NCI-H187 treated with DMSO at 0.1 percent for 48 hours (cell line): ENCODE results near the gene SIPA1L3.

ENCODE experiments used
- DNase-seq: peaks from one replicate; lab custom pipeline; 2025; lab: John Stamatoyannopoulos, UW

Gene SIPA1L3

GRCh38 chr19:37997911-37998344 is 90.9 kb downstream of the SIPA1L3 start:
- DNase-seq: no peak

DNA sequence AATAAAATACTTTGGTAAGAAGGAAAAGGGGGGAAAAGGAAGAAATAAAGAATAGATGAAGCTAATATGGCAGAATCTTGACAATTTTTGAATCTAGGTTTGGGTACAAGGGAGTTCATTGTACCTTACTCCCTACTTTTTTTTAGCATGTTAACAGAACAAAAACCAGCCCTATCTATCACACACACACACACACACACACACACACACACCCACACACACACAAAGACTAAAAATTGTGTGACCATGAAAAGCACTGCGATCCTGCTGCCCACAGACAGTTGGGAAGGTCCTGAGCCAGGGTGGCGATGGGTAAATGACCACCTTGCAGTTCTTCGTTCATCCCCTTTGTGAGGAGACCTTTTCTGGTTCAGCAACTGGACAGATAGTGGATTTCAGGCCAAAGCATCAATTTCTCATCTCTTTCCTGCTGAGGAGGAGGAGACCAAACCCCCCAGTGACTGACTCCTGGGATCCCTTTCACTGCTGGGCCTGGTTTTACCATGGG is 91.8 kb downstream of the SIPA1L3 start:
- no peak for DNase-seq

DNA sequence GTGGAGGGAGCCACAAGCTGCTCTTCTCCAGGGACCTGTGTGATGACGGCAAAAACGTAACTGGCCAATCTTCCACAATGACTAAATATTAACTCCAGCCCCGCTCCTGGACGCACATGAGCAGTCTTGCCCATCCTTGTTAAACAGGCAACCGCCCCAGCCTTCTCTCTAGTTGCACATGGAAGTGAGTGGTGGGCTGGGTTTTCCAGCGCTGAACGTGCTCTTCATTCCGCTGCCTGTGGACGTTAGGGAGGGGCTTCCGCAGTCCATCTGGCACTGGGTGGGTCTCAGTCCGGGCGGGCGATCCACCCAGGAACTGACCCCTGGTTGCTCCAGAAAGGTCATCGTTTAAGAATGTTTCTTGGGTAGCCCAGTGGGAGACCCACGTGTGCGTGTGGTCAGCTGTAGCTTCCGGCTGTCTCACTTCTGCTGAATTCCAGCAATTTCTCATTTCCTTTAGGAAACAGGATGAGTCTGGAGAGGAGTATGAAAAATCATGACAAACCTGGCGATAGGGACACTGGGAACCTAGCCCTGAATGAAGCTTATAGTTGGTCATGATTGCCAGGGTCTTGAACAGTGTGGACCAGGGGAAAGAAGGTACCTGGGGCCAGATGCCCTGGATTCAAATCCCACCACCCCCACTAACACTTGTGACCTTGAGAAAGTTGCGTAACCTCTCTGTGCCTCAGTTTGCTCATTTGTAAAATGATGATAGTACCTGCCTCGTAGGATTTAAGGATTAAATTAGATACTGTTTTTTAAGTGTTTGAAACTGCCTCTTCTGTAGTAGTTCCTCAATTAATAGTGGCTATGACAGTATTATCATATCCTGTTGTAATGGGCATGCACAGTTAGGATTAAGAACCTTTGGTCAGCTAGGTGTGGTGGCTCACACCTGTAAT is 92.6 kb downstream of the SIPA1L3 start:
- DNase-seq: no peak

DNA sequence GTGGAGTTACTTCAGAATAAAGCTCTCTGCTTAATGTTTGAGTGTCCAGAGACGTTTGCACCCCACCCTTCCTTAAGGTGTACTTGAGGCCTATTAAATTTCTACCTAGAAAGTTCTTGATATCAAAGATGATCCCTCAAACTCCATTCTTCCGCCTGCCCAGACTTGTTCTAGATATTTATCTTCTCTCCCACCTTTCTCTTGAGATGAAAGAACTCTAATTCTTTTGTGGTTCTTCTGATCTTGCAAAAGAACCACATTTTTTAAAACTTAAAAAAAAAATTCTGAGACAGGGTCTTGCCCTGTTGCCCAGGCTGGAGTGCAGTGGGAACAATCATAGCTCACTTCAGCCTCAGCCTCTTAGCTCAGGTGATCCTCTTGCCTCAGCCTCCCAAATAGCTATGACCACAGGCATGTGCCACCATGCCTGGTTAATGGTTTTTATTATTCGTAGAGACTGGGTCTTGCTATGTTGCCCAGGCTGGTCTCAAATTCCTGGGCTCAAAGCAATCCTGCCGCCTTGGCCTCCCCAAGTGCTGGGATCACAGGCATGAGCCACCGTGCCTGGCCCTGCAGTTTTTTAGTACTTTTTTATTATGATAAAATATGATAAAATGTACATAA is 94.3 kb downstream of the SIPA1L3 start:
- no peak for DNase-seq

- no peak for DNase-seq
Observed at GRCh38 chr19:38003438-38004185, 96.6 kb downstream of the SIPA1L3 start.

GRCh38 chr19:38004186-38004520 is 97.1 kb downstream of the SIPA1L3 start:
- DNase-seq: no peak

GRCh38 chr19:38004521-38005223 is 97.7 kb downstream of the SIPA1L3 start:
- no peak for DNase-seq

- DNase-seq: no peak
Observed at GRCh38 chr19:38005224-38005614, 98.2 kb downstream of the SIPA1L3 start.

DNA sequence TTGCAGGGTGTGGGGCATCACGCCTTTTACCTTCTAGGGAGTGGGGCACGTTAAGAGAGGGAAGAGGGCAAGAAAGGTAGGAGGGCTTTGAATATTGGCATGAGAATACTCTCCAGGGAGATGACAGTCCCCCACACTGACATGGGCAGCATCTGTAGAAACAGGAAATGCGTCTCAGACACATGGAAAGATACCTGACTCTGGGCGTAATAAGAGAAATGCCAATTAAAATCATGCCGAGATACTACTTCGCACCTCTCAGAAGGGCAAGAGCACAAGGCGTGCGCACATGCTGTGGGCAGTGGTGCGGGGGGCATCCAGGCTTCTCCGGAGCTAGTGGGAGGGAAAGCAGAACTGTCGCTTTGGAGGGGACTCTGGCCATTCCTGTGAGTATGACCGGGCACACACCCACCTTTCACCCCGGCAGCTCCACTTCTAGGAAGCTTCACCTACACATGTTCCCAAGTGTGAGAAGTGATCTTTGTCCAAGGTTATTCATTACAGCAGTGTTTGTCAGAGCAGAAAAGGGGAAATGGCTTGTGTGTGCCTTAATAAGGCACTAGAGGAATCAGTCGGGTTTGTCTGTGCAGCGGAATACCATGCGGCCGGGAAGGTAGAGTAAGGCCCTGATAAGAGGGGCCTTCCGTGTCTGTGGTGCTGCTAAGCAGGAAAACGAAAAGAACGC is 99.5 kb downstream of the SIPA1L3 start:
- DNase-seq: no peak

GRCh38 chr19:38009650-38010242 is 102.7 kb downstream of the SIPA1L3 start:
- no peak for DNase-seq

DNA sequence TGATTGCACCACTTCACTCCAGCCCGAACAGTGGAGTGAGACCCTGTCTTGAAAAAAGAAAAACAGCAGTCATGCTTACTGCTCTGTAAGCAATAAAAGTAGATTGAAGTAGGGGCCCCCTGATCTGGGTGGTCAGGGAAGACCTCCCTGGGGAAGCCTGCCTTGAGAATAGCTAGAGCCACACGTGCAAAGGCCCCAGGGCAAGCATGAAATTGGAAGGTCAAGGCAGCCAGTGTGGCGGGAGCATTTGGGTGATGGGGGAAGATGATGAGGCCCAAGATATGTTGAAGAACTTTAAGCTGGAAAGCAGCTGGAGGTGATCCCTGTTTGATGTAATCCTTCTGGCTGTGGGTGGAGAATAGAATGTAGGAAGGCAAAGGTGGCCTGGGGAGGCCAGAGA is 104.4 kb downstream of the SIPA1L3 start:
- no peak for DNase-seq

DNA sequence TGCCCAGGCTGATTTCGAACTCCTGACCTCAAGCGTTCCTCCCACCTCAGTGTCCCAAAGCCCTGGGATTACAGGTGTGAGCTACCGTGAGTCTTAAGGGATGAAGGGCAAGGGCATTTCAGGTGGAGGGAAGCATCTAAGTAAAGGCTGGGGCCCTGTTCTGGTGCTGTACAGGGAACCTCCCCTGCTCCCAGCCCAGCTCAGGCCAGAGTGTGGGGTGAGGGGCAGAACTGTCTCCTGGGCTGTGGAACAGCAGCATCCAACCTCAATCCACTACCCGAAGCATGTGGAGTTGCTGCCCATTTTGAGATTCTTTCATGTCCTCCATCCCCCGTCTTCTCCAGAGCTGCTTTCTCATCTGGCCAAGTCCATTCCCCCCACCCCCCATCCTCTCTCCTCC is 105.3 kb downstream of the SIPA1L3 start:
- no peak for DNase-seq

- DNase-seq: no peak
Observed at GRCh38 chr19:38012944-38013343, 105.9 kb downstream of the SIPA1L3 start.

- DNase-seq: no peak
Observed at GRCh38 chr19:38013913-38014580, 107.0 kb downstream of the SIPA1L3 start.

- DNase-seq: no peak
Observed at GRCh38 chr19:38015216-38015615, 108.2 kb downstream of the SIPA1L3 start.

DNA sequence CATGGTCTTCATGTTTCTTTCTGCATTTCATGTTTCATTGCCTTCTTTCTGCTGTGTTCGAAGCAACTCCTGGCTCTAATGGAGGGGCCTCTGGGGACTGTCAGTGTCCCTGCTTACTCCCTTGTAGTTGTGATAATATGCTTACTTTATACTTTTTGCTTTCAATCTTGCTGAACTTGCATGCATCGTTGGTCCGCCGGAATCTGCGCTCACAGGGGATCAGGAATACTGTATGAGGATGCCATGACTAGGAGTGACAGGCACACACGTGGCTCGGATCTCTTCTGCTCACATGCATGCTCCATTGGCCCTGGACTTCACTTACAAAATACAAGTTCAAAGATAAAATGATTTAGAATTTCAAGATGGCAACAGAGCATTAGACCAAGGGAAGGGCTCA is 108.8 kb downstream of the SIPA1L3 start:
- no peak for DNase-seq

GRCh38 chr19:38017401-38018151 is 110.6 kb downstream of the SIPA1L3 start:
- DNase-seq: no peak

DNA sequence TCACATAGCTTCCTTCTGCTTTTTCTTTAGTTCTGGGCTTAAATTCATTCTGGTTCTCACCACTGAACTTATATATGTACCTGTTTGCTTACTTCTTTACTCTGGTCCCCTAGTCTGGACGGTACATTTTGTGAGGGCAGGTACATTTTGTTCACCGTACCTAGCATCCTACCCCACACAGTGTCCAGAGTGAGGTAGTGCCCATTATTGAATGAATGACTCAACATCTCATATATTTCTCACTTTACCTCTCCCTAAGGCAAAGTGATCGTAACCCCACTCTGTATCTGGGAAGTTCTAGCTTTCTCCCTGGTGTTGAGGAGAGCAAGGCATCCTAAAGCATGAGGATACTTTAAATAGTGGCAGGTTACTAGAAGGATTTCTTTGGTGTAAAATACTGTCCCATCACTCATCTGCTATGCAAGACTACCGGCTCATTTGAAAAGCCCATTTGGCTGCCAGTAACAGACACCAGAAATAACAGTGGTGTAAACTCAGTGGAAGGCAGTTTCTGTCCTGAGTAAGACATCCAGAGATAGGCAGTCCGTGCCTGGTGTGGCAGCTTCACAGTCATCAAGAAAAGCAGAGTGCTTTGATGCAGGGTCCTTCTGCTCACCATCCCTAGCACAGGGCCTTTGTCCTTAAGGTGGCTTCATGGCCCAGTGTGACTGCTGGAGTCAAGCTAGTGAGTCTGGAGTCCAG is 111.8 kb downstream of the SIPA1L3 start:
- DNase-seq: no peak

DNA sequence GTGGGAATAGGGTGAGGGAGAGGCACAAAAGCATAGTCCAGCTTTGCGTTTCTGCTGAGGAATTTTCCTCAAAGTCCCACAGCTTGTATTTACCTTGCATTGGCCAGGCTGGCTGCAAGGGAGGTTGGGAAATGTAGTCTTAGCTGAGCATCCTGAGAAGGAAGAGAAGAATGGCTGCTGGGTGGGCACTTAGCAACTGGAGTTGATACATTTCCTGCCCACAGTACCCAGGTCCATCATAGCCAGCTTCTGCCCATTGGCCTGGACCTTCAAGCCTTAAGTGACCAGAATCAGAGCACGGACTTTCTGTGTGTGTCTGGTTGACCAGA is 112.4 kb downstream of the SIPA1L3 start:
- DNase-seq: no peak
